MM.1S (cell line): ENCODE measurements around the gene GRM5.
"Not testable (repeated sequence)": the region's sequence is repeated elsewhere in the genome, so short reads cannot be mapped to it uniquely, and the experiment has no call there.

Source experiments
- DNase-seq: peaks from one replicate; pipeline ENCODE4 v3.0.0-alpha.2; 2015
- H2AFZ ChIP-seq: fragments of 300-600 bp; sonication (generic); 2 replicates; pipeline ENCODE4 v1.6.0; 2016; ENCODE audit warnings: antibody characterized with exemption, low read length
- H3F3A ChIP-seq: fragments of 300-600 bp; sonication (generic); 2 replicates; pipeline ENCODE4 v1.6.1; 2016; ENCODE audit warnings: mild to moderate bottlenecking, antibody characterized with exemption, low read length, moderate library complexity, mixed read lengths; ENCODE audit not compliant: insufficient read depth
- H3K27ac ChIP-seq: fragments of 300-600 bp; sonication (generic); 2 replicates; pipeline ENCODE4 v1.5.1; 2016; ENCODE audit warnings: mild to moderate bottlenecking, low read length
- H3K27me3 ChIP-seq: fragments of 300-600 bp; sonication (generic); replicated peaks from 2 replicates; pipeline ENCODE4 v1.6.0; 2016; ENCODE audit warnings: low read length; ENCODE audit not compliant: insufficient read depth
- H3K36me3 ChIP-seq: fragments of 300-600 bp; sonication (generic); replicated peaks from 2 replicates; pipeline ENCODE4 v1.6.1; 2016; ENCODE audit warnings: mild to moderate bottlenecking, low read length, mixed read lengths; ENCODE audit not compliant: insufficient read depth
- H3K4me1 ChIP-seq: fragments of 300-600 bp; sonication (generic); 2 replicates; pipeline ENCODE4 v1.6.1; 2016; ENCODE audit warnings: low read length, mixed read lengths
- H3K4me2 ChIP-seq: fragments of 300-600 bp; sonication (generic); 2 replicates; pipeline ENCODE4 v1.6.0; 2016; ENCODE audit warnings: low read depth, low read length
- H3K4me3 ChIP-seq: fragments of 300-600 bp; sonication (generic); 2 replicates; pipeline ENCODE4 v1.5.1; 2016; ENCODE audit warnings: low read length, mixed read lengths
- H3K79me2 ChIP-seq: fragments of 300-600 bp; sonication (generic); 2 replicates; pipeline ENCODE4 v1.6.1; 2016; ENCODE audit warnings: mixed run types, low read length, mixed read lengths
- H3K9ac ChIP-seq: fragments of 300-600 bp; sonication (generic); 2 replicates; pipeline ENCODE4 v1.6.1; 2016; ENCODE audit warnings: low read length, mixed read lengths
- H3K9me2 ChIP-seq: fragments of 300-600 bp; sonication (generic); replicated peaks from 2 replicates; pipeline ENCODE4 v1.6.1; 2016; ENCODE audit warnings: mild to moderate bottlenecking, low read length, mixed read lengths; ENCODE audit not compliant: insufficient read depth
- H3K9me3 ChIP-seq: fragments of 300-600 bp; sonication (generic); replicated peaks from 2 replicates; pipeline ENCODE4 v1.6.1; 2016; ENCODE audit warnings: mild to moderate bottlenecking, low read length, mixed read lengths; ENCODE audit not compliant: insufficient read depth
- H4K20me1 ChIP-seq: fragments of 300-600 bp; sonication (generic); 2 replicates; pipeline ENCODE4 v1.6.1; 2016; ENCODE audit warnings: mild to moderate bottlenecking, low read length, moderate library complexity, mixed read lengths; ENCODE audit not compliant: insufficient read depth
- CTCF ChIP-seq: fragments of 300-600 bp; sonication (generic); IDR thresholded peaks from 2 replicates; pipeline ENCODE4 v1.5.1; 2016; ENCODE audit warnings: antibody characterized with exemption, low read length, mixed read lengths

Gene GRM5

GRCh38 chr11:89065651-89066201 is at the start of gene GRM5:
GRM5 (minus strand) TSS chr11:89065982; CDS start chr11:89047872, 18,110 bp downstream.
- H3K9me2 ChIP-seq, H4K20me1 ChIP-seq, H3K4me1 ChIP-seq, H3K4me2 ChIP-seq, H3F3A ChIP-seq, H3K4me3 ChIP-seq, H3K9me3 ChIP-seq, DNase-seq, H2AFZ ChIP-seq, H3K79me2 ChIP-seq, H3K27ac ChIP-seq, H3K36me3 ChIP-seq, H3K9ac ChIP-seq, H3K27me3 ChIP-seq: not testable (repeated sequence)

- H3F3A ChIP-seq, H3K9me3 ChIP-seq, H3K9ac ChIP-seq, H3K27me3 ChIP-seq, H3K36me3 ChIP-seq, H3K9me2 ChIP-seq, H3K79me2 ChIP-seq, H4K20me1 ChIP-seq, H3K4me1 ChIP-seq, H2AFZ ChIP-seq, H3K4me2 ChIP-seq, H3K27ac ChIP-seq, H3K4me3 ChIP-seq: not testable (repeated sequence)
- peak; percentile 26 for DNase-seq
- peak; percentile 62 for TF ChIP-seq CTCF
Measured at GRCh38 chr11:89097956-89098355, 32.2 kb upstream of the GRM5 start.

GRCh38 chr11:89093806-89094205 is 28.0 kb upstream of the GRM5 start:
- H3K79me2 ChIP-seq, result not testable (repeated sequence)

GRCh38 chr11:89084951-89085350 is 19.2 kb upstream of the GRM5 start:
- H3K27me3 ChIP-seq, H3K9me2 ChIP-seq, H3K27ac ChIP-seq: not testable (repeated sequence)

More at GRCh38 chr11:89093806-89094205, 28.0 kb upstream of the GRM5 start:
- not testable (repeated sequence) for H3K9ac ChIP-seq, H2AFZ ChIP-seq, H4K20me1 ChIP-seq, H3K4me1 ChIP-seq, H3K4me2 ChIP-seq, H3K27ac ChIP-seq, DNase-seq, H3K4me3 ChIP-seq, H3K36me3 ChIP-seq, H3K9me3 ChIP-seq, H3K9me2 ChIP-seq, H3F3A ChIP-seq, H3K27me3 ChIP-seq

GRCh38 chr11:89070911-89071310 is 5.1 kb upstream of the GRM5 start:
- H3K27me3 ChIP-seq, H3K36me3 ChIP-seq, H3K9me3 ChIP-seq: not testable (repeated sequence)

More at GRCh38 chr11:89084951-89085350, 19.2 kb upstream of the GRM5 start:
- not testable (repeated sequence) for H3F3A ChIP-seq, DNase-seq, H3K4me3 ChIP-seq, H3K36me3 ChIP-seq, H4K20me1 ChIP-seq, H3K9me3 ChIP-seq, H3K4me2 ChIP-seq, H3K9ac ChIP-seq, H2AFZ ChIP-seq, H3K4me1 ChIP-seq, H3K79me2 ChIP-seq

More at GRCh38 chr11:89070911-89071310, 5.1 kb upstream of the GRM5 start:
- not testable (repeated sequence) for H3F3A ChIP-seq, H3K79me2 ChIP-seq, H3K4me2 ChIP-seq, H3K9ac ChIP-seq, DNase-seq, H4K20me1 ChIP-seq, H3K9me2 ChIP-seq, H3K27ac ChIP-seq, H2AFZ ChIP-seq, H3K4me3 ChIP-seq, H3K4me1 ChIP-seq
